Central memory CD4-positive, alpha-beta T cell (primary cell): ENCODE data around the gene AZGP1.
"Not testable (repeated sequence)": the region's sequence is repeated elsewhere in the genome, so short reads cannot be mapped to it uniquely, and the experiment has no call there.

Source experiments
- DNase-seq: peaks from one replicate; pipeline ENCODE4 v3.0.0; 2022

The AZGP1 gene

DNA sequence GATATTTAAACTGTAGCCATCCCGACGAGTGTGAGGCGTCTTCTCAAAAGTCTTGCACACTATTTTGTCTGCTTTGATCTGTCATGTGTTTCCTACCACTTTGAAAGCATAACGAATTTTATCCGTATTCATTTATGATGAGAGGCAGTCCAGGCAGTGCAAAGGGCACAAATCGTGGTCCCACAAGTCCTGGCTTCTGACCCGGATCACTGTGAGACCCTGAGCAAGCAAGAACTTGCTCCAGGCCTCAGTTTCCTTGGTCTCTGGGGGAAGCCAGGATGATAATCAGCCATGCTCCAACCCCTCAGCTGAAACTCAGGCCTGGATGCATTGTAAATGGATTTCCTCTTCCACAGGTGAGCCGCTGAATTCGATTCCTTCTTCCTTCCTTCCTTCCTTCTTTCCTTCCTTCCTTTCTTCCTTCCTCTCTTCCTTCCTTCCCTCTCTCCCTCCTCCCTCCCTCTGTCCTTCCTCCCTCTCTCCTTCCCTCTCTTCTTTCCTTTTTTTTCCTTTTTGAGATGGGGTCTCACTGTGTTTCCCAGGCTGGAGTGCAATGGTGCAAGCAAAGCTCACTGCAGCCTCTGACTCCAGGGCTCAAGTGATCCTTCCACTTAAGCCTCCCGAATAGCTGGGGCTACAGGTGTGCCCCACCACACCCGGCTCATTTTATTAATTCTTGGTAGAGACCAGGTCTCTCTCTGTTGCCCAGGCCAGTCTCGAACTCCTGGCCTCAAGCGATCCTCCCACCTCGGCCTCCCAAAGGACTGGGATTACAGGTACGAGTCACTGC lies 21.1 kb upstream of the AZGP1 start:
- DNase-seq = no peak

DNA sequence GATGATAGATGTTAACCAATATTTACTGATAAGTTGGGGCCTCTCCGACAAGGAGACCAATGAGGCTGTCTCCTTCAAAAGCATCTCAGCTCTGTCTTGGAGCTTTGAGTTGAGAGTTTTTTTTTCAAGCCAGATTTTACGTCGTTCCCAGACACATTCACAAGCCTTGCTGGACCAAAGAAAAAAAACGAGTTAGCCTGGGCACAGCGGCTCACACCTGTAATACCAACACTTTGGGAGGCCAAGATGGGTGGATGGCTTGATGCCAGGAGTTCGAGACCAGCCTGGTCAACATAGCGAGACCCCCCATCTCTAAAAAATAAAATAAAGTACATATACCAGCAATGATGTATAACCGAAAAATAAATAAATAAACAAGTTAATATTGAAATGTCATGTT lies 19.0 kb upstream of the AZGP1 start:
- DNase-seq = no peak

GRCh38 chr7:99992330-99993038 lies 16.7 kb upstream of the AZGP1 start:
- no peak for DNase-seq

- DNase-seq = not testable (repeated sequence)
These were observed 15.7 kb upstream of the AZGP1 start for GRCh38 chr7:99991543-99991942.

- DNase-seq = no peak
These were observed 14.6 kb upstream of the AZGP1 start for GRCh38 chr7:99990460-99990852.

GRCh38 chr7:99987846-99988245 lies 12.0 kb upstream of the AZGP1 start:
- DNase-seq = no peak

DNA sequence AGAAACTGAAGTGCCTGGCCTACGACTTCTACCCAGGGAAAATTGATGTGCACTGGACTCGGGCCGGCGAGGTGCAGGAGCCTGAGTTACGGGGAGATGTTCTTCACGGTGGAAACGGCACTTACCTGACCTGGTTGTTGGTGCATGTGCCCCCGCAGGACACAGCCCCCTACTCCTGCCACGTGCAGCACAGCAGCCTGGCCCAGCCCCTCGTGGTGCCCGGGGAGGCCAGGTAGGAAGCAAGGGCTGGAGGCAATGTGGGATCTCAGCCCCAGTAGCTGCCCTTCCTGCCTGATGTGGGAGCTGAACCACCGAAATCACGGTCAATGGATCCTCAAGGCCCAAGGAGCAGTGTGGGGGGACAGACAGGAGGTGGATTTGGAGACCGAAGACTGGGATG lies 11.5 kb upstream of the AZGP1 start:
- DNase-seq = not testable (repeated sequence)

- no peak for DNase-seq
These were observed 8.8 kb upstream of the AZGP1 start for GRCh38 chr7:99984593-99984992.

GRCh38 chr7:99981066-99981465 lies 5.2 kb upstream of the AZGP1 start:
- DNase-seq = not testable (repeated sequence)

- not testable (repeated sequence) for DNase-seq
These were observed 4.6 kb upstream of the AZGP1 start for GRCh38 chr7:99980448-99980872.

- DNase-seq = peak; percentile 57
These were observed 4.0 kb upstream of the AZGP1 start for GRCh38 chr7:99979814-99980225.

- no peak for DNase-seq
These were observed 795 bp upstream of the AZGP1 start for GRCh38 chr7:99976626-99977025.

DNA sequence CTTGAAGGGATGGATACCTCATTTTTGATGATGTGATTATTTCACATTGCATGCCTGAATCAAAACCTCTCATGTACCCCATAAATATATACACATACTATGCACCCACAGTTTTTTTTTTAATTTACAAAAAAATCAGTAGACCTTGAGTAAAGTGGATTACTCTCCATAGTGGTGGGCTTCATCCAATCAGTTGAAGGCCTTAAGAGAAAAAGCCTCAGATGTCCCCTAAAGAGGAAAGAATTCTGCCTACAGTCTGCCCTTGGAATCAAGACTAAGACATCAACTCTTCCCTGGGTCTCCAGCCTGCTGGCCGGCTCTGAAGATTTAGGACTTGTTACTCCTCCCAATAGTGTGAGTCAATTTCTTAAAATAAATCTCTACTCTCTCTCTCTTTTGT lies 1.1 kb downstream of the AZGP1 start:
- DNase-seq = no peak

DNA sequence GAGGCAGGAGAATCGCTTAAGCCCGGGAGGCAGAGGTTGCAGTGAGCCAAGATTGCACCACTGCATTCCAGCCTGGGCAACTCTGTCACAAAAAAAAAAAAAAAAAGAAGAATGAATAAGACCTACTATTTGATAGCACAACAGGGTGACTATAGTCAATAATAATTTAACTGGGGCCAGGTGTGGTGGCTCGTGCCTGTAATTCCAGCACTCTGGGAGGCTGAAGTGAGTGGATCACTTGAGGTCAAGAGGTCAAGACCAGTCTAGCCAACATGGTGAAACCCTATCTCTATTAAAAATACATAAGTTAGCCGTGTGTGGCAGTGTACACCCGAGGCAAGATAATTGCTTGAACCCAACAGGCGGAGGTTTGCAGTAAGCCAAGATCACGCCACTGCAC lies 2.0 kb downstream of the AZGP1 start:
- DNase-seq = not testable (repeated sequence)

DNA sequence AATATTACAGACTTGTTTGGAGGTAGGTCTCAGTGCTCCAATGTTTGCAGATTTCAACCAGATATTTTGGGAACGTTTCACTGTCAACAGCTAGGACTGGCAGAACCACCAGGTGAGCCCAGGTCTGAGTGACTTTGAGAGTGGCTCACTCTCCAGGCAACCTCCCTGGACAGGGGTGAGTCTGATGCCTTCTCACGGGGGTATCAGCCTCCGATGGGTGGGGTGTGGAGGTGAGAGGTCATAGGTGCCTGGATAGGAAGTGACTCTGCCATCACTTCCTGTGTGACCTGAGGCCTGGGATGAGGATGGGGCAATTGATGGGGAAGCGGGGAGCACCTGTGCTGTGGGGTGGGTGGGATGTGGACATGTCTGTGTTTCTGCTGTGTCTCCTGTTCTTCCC lies 4.6 kb downstream of the AZGP1 start:
- no peak for DNase-seq

- DNase-seq = not testable (repeated sequence)
These were observed 6.0 kb downstream of the AZGP1 start for GRCh38 chr7:99969813-99970212.

DNA sequence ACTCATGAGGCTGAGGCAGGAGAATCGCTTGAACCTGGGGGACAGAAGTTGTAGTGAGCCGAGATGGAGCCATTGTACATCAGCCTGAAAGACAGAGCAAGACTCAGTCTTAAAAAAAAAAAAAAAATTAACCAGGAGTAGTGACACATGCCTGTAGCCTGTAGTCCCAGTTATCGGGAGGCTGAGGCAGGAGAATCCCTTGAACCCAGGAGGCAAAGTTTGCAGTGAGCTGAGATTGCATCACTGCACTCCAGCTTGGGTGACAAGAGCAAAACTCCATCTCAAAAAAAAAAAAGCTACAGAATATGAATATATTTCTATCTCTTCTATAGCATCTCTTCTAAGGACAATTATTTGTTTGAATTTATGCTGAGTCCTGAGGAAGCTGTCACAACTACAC lies 6.5 kb downstream of the AZGP1 start:
- no peak for DNase-seq

- no peak for DNase-seq
These were observed 17.1 kb downstream of the AZGP1 start for GRCh38 chr7:99958564-99959227.

- DNase-seq = no peak
These were observed 20.6 kb downstream of the AZGP1 start for GRCh38 chr7:99955247-99955646.

DNA sequence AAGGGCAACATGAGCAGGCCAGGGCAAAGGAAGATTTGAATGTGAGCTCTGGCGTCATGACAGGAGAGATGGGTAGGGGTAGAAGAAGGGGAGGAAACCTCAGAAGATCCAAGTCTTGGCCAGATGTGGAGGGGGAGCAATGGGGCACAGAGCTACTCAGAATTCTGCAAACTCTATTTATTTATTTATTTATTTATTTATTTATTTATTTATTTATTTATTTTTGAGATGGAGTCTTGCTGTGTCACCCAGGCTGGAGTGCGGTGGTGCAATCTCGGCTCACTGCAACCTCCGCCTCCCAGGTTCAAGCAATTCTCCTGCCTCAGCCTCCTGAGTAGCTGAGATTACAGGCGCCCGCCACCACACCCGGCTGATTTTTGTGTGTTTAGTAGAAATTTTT lies 21.2 kb downstream of the AZGP1 start:
- DNase-seq = not testable (repeated sequence)

DNA sequence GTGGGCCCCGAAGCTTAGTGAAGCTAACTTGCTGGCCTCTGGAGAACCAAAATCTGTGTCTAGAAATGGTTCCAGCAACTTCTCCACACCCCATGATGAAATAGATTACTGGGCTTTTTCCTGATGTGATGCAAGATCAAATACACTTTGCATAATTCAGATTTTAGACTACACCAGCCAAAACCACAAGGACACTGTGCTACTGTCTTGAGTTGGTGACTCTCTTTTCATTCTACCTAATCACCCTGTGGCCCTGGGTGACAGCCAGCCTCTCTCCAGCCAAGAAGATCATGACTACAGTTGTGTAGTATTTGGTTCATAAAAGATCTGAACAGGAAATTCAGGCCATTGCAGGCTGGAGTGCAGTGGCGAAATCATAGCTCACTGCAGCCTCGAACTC lies 22.2 kb downstream of the AZGP1 start:
- no peak for DNase-seq

DNA sequence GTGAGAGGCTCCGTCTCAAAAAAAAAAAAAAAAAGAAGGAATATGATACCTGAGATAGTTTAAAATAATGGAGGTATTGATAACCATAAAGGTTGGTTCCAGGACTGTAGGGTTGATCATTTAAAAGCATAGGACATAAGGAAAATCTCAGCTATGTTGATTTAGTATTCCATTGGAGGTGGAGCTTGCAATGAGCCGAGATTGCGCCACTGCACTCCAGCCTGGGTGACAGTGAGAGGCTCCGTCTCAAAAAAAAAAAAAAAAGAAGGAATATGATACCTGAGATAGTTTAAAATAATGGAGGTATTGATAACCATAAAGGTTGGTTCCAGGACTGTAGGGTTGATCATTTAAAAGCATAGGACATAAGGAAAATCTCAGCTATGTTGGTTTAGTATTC lies 23.2 kb downstream of the AZGP1 start:
- DNase-seq = not testable (repeated sequence)

- DNase-seq = not testable (repeated sequence)
These were observed 25.0 kb downstream of the AZGP1 start for GRCh38 chr7:99950819-99951218.
